Activated CD4-positive, alpha-beta T cell treated with anti-CD3 and anti-CD28 coated beads, Interleukin-2, amount 50 U/mL, for 1 hour (primary cell): ENCODE results near the gene TMLHE.
"Not testable (repeated sequence)": the region's sequence is repeated elsewhere in the genome, so short reads cannot be mapped to it uniquely, and the experiment has no call there.

Experiments used
- DNase-seq: peaks from one replicate; pipeline ENCODE4 v3.0.0-alpha.2; 2020

The TMLHE gene

DNA sequence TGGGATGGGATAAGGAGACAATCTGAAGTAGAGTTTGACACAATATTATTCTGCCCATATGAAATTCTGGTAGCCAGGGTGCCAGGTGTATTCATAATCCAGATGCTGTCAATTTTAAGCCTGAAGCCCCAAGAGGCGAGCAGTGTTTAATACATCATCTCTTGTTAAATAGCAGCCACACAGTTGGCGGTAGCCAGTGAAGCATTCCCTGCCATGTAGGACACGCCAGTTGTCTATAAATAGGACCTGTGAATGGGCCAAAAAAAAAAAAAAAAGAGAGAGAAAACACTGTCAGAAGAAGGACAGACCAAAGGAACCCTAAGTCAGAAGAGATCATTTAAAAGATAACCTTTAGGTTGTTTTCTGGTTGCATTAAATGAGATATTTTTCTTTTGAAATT lies 121.3 kb downstream of the TMLHE start:
- DNase-seq: not testable (repeated sequence)

DNA sequence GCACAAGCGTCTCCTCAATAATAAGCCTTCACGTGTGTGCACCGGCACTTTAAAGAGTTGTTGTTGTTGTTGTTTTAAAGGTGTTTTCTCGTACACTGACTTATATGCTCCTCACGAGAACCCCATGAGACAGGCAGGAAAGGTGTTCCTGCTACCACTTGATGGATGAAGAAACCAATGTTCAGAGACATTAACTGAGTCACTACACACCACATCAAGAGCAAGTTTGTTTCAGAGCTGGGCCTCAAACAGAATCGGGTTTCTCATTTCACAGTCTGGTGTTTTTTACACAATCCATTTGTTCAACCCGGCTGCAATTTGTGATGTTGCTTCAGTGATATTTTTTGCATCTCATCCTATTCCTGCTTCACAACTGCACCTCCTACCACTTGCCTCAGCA lies 135.6 kb downstream of the TMLHE start:
- not testable (repeated sequence) for DNase-seq

GRCh38 chrX:155466269-155466938 lies 146.3 kb downstream of the TMLHE start:
- DNase-seq: not testable (repeated sequence)

- not testable (repeated sequence) for DNase-seq
Measured at GRCh38 chrX:155460501-155460900, 152.3 kb downstream of the TMLHE start.

- DNase-seq: not testable (repeated sequence)
Measured at GRCh38 chrX:155458471-155458870, 154.3 kb downstream of the TMLHE start, which contains the start of gene F8A3. TSS of gene F8A3 (minus strand) at chrX:155458620. CDS start at chrX:155458600, 20 bp downstream.

DNA sequence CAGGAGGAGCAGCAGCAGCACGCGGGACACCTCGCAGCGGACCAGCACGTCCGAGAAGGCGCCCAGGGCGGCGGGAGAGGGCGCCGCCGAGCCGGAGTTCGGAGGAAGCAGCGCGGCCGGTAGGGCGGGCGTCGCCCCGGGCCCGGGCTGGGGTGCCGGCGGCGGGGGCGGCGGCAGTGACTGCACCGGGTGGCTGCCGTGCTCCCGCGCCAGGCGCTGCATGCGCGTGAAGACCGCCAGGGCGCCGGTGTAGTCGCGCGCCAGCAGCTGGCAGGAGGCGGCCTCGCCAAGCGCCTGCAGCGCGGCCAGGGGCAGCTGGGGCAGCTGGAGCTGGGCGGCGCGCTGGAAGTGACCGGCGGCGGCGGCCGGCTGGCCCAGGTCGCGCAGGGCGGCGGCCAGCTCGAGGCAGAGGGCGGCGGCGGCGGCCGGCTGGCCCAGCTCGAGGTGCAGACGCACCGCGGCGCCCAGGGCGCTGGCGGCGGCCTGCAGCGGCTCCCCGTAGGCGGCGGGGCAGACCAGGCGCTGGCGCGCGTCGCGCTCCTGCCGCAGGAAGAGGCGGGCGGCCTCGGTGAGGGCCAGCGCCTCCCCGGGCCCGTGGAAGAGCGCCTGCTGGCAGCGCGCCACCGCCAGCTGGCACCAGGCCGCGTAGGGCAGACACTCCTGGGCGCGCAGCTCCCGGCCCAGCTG lies 154.8 kb downstream of the TMLHE start:
- DNase-seq: not testable (repeated sequence)

DNA sequence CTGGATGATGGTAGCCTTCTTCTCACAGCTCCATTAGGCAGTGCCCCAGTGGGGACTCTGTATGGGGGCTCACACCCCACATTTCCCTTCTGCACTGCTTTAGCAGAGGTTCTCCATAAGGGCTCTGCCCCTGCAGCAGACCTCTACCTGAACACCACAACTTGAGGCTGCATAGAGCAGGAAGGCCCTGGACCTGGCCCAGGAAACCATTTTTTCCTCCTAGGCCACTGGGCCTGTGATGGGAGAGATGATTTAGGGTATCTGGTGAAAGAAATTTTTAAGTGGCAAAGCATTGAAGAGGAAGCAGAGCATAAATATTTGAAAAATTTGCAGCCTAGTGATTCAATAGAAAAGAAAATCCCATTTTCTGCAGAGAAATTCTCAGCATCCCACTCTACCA lies 171.7 kb downstream of the TMLHE start:
- DNase-seq: no peak
